Ectodermal cell (in vitro differentiated cells): ENCODE measurements around the gene OBSL1.

Source experiments
- H3K27ac ChIP-seq: 2 replicates; pipeline ENCODE4 v1.7.0; 2013; ENCODE audit warnings: mild to moderate bottlenecking, low read depth, low read length; ENCODE audit not compliant: insufficient read depth, poor library complexity, severe bottlenecking
- H3K27me3 ChIP-seq: 2 replicates; pipeline ENCODE4 v1.7.0; 2013; ENCODE audit warnings: mild to moderate bottlenecking, low read length; ENCODE audit not compliant: insufficient read depth, control insufficient read depth, poor library complexity, severe bottlenecking
- H3K36me3 ChIP-seq: one replicate; pipeline ENCODE4 v1.7.0; 2013; ENCODE audit warnings: low read length; ENCODE audit not compliant: control insufficient read depth, insufficient read depth
- H3K4me1 ChIP-seq: one replicate; pipeline ENCODE4 v1.7.0; 2013; ENCODE audit warnings: low read length; ENCODE audit not compliant: control insufficient read depth, insufficient read depth
- H3K4me3 ChIP-seq: 2 replicates; pipeline ENCODE4 v1.7.0; 2013; ENCODE audit warnings: low read depth, low read length, control low read depth; ENCODE audit not compliant: insufficient read depth
- H3K9me3 ChIP-seq: 2 replicates; pipeline ENCODE4 v1.7.0; 2013; ENCODE audit warnings: mild to moderate bottlenecking, low read length, moderate library complexity; ENCODE audit not compliant: control insufficient read depth
- WGBS, 2 experiments: methylation state at CpG; one replicate each; pipeline ENCODE4 v1.1.7; 2013; ENCODE audit warnings: missing lambda C conversion rate in 2 of 2; 5-methylcytosine and 5-hydroxymethylcytosine counted together

The OBSL1 gene

GRCh38 chr2:219522111-219523030 is 49.0 kb downstream of the OBSL1 start:
- H3K4me3 ChIP-seq = peak overlapping the region; percentile 22
- no peaks in the 10 kb centered on the region for H3K36me3 ChIP-seq
- peaks cover 22% of the 10 kb centered on the region for H3K27me3 ChIP-seq
- no peaks in the 10 kb centered on the region for H3K9me3 ChIP-seq
- H3K27ac ChIP-seq = no peak overlapping the region
- 7 to 8% methylated on average over 70 of the region's 70 CpGs for WGBS, 2 experiments
- H3K4me1 ChIP-seq = peaks cover 46% of the 10 kb centered on the region

DNA sequence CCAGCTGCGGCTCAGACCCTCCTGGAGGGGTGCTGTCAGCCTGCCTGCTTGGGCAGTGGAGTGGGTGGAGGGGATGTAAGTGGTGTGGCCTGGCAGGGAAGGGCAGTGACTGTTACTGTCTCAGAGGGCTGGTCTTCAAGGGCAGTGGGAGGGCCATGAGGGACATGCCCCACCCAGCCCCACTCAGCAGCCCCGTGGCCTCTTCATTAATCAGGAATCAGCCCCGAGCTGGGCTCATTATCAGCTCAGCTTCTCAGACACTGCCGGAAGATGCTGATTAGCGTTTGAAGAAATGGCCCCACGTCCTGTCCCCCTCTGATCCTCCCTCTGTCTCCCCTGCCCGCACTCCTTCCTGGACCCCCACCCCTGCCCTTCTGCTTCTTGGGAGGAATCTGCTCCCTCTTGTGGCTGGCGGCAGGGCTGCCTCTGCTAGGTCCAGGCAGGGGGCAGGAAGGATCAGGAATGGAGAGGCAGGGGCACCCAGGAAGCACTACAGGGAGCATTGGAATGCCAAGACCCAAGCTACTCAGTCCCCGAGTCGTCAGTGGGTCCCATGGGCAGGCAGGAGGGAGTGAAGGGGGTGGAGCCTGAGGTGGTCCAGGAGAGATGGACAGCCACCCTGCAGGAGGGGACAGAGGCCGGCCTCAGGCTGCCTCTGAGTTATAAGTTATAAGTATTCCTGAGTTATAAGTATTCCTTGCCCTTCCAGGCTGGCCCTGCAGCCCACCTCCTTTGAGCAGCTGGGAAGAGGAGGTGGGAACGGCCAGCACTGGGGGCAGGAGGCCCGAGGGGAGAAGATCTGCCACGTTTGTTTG is 50.1 kb downstream of the OBSL1 start:
- Histone ChIP-seq H3K9me3 (no peaks in the 10 kb centered on the region), H3K4me3 (no peak overlapping the region), H3K27ac (no peak overlapping the region), H3K4me1 (peaks cover 40% of the 10 kb centered on the region), H3K36me3 (no peaks in the 10 kb centered on the region), H3K27me3 (peaks cover 22% of the 10 kb centered on the region)
- 13 to 20% methylated on average over 13 to 14 of the region's 14 CpGs for WGBS, 2 experiments

GRCh38 chr2:219520079-219520478 is 51.3 kb downstream of the OBSL1 start:
- 71 to 75% methylated on average over 8 of the region's 8 CpGs for WGBS, 2 experiments
- Histone ChIP-seq H3K9me3 (no peaks in the 10 kb centered on the region), H3K27me3 (peaks cover 22% of the 10 kb centered on the region), H3K4me3 (no peak overlapping the region), H3K4me1 (peaks cover 35% of the 10 kb centered on the region), H3K27ac (no peak overlapping the region), H3K36me3 (no peaks in the 10 kb centered on the region)

DNA sequence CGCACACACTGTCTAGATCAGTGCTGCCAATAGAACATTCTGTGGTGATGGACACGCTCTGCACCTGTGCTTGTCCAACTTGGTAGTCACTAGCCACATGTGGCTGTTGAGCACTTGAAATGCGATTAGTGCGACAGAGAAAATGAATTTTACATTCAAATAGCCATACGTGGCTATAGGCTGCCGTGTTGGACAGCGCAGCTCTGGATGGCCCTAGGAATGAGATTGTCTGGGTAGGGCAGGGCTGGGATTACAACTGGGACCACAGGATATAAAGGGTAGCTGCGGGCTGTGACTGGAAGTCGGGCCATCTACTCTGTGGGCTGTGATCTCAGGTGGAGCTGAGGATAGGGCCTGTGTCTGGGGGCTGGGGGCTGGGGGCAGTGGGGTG is 51.8 kb downstream of the OBSL1 start:
- no peak overlapping the region for H3K27ac ChIP-seq
- 87 to 90% methylated on average over 9 of the region's 9 CpGs for WGBS, 2 experiments
- H3K36me3 ChIP-seq = no peaks in the 10 kb centered on the region
- peaks cover 34% of the 10 kb centered on the region for H3K4me1 ChIP-seq
- no peaks in the 10 kb centered on the region for H3K9me3 ChIP-seq
- H3K4me3 ChIP-seq = no peak overlapping the region
- peaks cover 28% of the 10 kb centered on the region for H3K27me3 ChIP-seq

DNA sequence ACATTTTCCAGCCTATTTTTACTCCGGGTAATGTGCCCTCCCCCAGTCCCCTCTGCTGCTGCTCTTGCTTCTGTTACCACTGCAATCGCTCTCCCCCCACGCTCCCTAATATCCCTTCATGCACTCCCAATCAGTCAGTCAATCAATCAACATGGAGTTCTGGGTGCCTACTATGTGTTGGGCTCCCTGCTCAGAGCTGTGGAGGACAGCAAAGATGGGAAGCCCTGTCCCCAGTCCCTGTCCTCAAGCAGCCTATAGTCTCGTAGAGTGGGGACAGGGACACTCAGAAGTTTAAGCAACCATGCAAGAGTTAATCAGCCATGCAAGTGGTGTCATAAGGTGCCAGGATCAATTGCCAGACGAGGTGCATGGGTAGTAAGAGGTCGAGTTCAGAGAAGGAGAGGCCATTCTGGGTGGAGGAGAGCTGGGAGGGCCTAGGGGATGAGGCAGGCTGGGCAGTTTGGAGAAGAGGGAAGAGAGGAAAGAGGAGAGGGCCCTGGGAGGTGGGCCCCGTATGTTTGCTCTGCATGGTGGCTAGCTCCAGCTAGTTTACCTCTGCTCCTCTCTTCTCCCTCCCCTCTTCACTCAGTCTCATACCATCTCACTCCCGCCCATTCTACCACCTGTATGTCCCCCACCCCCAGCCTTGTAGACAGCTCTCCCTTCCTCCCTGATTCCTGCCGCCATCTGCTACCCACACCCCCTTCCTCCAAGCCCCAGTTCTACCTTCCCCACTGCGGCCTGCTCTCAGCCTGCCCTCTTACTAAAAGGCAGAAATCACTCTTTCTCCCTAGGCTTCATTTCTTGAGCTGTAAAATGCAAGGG is 53.2 kb downstream of the OBSL1 start:
- 71 to 78% methylated on average over 10 of the region's 10 CpGs for WGBS, 2 experiments
- Histone ChIP-seq H3K4me3 (no peak overlapping the region), H3K27me3 (peaks cover 33% of the 10 kb centered on the region), H3K4me1 (peaks cover 46% of the 10 kb centered on the region), H3K36me3 (no peaks in the 10 kb centered on the region), H3K9me3 (no peaks in the 10 kb centered on the region), H3K27ac (no peak overlapping the region)

- H3K4me3 ChIP-seq = no peak overlapping the region
- no peaks in the 10 kb centered on the region for H3K9me3 ChIP-seq
- WGBS, 2 experiments = 86 to 89% methylated on average over 7 of the region's 7 CpGs
- H3K27me3 ChIP-seq = peaks cover 29% of the 10 kb centered on the region
- peaks cover 53% of the 10 kb centered on the region for H3K4me1 ChIP-seq
- no peak overlapping the region for H3K27ac ChIP-seq
- H3K36me3 ChIP-seq = no peaks in the 10 kb centered on the region
Measured at GRCh38 chr2:219516888-219517287, 54.5 kb downstream of the OBSL1 start.

- H3K9me3 ChIP-seq = no peaks in the 10 kb centered on the region
- H3K36me3 ChIP-seq = no peaks in the 10 kb centered on the region
- H3K4me3 ChIP-seq = no peak overlapping the region
- WGBS, 2 experiments = 87 to 89% methylated on average over 17 of the region's 17 CpGs
- peaks cover 27% of the 10 kb centered on the region for H3K27me3 ChIP-seq
- H3K4me1 ChIP-seq = peaks cover 45% of the 10 kb centered on the region
- H3K27ac ChIP-seq = no peak overlapping the region
Measured at GRCh38 chr2:219515874-219516629, 55.3 kb downstream of the OBSL1 start.

GRCh38 chr2:219514836-219515235 is 56.5 kb downstream of the OBSL1 start:
- H3K27ac ChIP-seq = no peak overlapping the region
- 94% methylated on average over 21 of the region's 21 CpGs for WGBS, 2 experiments
- H3K4me1 ChIP-seq = peaks cover 42% of the 10 kb centered on the region
- H3K9me3 ChIP-seq = no peaks in the 10 kb centered on the region
- no peak overlapping the region for H3K4me3 ChIP-seq
- H3K27me3 ChIP-seq = peaks cover 27% of the 10 kb centered on the region
- H3K36me3 ChIP-seq = no peaks in the 10 kb centered on the region

GRCh38 chr2:219514196-219514761 is 57.1 kb downstream of the OBSL1 start, which contains the start of gene ASIC4:
Gene ASIC4, plus strand, starts transcription at chr2:219514482. Its CDS starts 243 bp downstream, at chr2:219514725.
- Histone ChIP-seq H3K36me3 (no peaks in the 10 kb centered on the region), H3K4me1 (peaks cover 45% of the 10 kb centered on the region), H3K27ac (no peak within 1 kb of the TSS), H3K9me3 (no peaks in the 10 kb centered on the region), H3K27me3 (peaks cover 27% of the 10 kb centered on the region), H3K4me3 (peak within 1 kb of the TSS; percentile 2)
- 21 to 24% methylated on average over 31 of the region's 31 CpGs for WGBS, 2 experiments
